ENCODE results near the gene BRSK1.

DNA sequence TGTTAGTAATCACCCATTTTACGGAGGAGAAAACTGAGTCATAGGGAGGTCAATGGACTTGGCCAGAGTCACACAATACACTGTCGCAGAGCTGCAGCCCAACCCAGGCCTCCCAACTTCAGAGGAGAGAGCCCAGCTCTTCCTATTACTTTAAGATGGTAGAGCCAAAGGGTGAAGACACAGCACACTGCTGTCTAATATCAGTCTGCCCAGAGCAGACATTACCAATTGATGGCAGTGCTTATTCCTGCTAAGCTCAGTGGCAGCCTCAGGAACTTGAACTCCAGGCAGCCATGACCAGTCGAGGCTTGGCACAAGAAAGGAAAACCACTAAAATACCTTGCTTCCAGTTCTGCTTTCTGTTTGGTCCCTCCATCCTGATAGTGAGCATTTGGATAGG, 22.9 kb downstream of the BRSK1 start:
- TF ChIP-seq, protein P1, sequence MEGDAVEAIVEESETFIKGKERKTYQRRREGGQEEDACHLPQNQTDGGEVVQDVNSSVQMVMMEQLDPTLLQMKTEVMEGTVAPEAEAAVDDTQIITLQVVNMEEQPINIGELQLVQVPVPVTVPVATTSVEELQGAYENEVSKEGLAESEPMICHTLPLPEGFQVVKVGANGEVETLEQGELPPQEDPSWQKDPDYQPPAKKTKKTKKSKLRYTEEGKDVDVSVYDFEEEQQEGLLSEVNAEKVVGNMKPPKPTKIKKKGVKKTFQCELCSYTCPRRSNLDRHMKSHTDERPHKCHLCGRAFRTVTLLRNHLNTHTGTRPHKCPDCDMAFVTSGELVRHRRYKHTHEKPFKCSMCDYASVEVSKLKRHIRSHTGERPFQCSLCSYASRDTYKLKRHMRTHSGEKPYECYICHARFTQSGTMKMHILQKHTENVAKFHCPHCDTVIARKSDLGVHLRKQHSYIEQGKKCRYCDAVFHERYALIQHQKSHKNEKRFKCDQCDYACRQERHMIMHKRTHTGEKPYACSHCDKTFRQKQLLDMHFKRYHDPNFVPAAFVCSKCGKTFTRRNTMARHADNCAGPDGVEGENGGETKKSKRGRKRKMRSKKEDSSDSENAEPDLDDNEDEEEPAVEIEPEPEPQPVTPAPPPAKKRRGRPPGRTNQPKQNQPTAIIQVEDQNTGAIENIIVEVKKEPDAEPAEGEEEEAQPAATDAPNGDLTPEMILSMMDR (IDR thresholded peaks at IDR 0.05), result no peak
- no peak for TF ChIP-seq EZH2 (IDR thresholded peaks at IDR 0.05)

Measured in neural progenitor cell (in vitro differentiated cells).